UCSD-AML1 (cell line): ENCODE data around the gene DHX58.

ENCODE experiments used
- DNase-seq: peaks from one replicate; lab custom pipeline; 2025; ENCODE audit not compliant: unreplicated experiment; lab: John Stamatoyannopoulos, UW

DHX58 gene

GRCh38 chr17:42056635-42057034 lies 55.9 kb downstream of the DHX58 start:
- no peak for DNase-seq

- DNase-seq: no peak
Observed at GRCh38 chr17:42055496-42055895, 57.0 kb downstream of the DHX58 start.

DNA sequence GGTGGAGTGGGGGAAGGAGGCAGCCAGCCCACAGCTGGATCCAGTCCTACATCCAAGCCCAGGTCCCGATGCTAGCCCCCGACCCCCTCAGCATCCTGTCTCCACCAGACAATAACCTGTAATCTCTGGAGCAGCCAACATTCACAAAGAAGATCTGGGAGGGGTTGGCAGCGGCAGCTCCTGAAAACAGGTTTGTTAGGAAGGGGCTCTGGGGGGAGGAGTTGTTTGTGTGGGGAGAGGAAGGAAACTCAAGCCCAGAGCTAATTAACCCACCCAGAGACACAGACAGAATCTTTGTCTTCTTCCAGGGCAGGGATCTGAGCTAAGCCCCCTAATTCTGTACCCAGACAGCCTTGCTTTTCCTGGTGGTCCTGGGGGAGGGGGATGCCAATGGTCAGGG lies 57.5 kb downstream of the DHX58 start:
- DNase-seq: no peak

DNA sequence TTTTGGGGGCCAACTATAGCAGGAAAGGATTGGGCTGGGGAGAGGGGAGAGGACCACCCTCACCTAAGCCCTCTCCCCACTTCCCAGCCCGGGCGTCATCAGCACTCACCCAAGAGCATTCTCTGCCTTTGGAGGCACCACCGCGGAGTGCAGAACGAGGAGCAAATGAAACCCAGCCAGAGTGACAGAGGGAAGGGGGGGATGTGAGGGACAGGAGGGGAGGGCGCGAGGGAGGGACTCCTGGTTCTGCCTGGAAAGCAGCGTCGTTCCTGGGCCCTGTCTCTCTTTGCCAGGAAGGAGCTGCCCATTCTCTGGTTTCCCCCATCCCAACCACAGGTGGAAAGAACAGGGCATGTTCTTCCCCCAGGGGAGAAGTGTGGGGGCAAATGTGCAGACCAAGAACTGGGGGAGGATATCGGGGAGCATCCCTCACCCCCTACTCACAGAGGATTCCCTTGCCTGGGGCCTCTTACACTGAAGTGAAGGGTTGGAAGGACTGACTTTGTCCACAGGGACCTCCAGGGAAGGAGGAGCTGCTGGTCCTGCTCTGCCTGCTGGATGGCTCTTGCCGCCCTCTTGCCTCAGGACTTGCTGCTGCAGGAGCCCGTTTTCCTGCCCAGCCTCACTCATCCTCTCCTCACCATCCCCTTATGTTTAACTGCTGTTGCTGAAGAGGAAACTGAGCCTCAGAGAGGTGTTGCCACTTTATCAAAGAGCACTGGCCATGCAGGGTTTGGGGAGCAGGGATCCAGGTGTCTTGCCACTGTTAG lies 58.6 kb downstream of the DHX58 start:
- DNase-seq: no peak

- DNase-seq: no peak
Observed at GRCh38 chr17:42052346-42052877, 60.1 kb downstream of the DHX58 start.

DNA sequence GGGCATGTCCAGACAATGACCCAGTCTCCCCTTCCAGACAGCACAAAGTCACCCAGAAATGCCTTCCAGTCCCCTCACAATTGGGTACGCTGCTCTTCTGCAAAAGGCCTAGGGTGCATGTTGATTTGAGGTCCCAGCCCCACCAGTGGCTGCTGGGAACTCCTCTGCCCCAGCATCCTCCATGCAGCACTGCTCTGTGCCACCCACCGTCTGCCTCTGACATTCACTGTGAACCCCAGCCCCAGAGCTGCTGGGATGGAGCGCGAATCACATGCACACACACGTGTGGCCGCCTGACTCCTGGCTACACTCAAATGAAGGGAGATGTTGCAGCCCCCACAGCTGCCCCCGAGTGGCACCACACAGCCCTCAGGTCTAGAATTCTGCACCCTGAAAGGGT lies 60.9 kb downstream of the DHX58 start:
- no peak for DNase-seq
